Lower leg skin (tissue), 3 donors: Measurements from ENCODE around the gene OLFML1.

ENCODE experiments used
- CTCF ChIP-seq, 3 donors: fragments of 450-650 bp; IDR thresholded peaks; one replicate each; pipeline ENCODE4 v1.5.1; 2016; ENCODE audit warnings: antibody characterized with exemption in 3 of 3, mild to moderate bottlenecking in 3 of 3, moderate library complexity in 2 of 3
- POLR2A ChIP-seq, 2 donors: fragments of 450-650 bp; IDR thresholded peaks; one replicate each; pipeline ENCODE4 v1.6.1; 2016 to 2017; ENCODE audit warnings: antibody characterized with exemption in 2 of 2, mild to moderate bottlenecking in 1 of 2, moderate library complexity in 1 of 2

DNA sequence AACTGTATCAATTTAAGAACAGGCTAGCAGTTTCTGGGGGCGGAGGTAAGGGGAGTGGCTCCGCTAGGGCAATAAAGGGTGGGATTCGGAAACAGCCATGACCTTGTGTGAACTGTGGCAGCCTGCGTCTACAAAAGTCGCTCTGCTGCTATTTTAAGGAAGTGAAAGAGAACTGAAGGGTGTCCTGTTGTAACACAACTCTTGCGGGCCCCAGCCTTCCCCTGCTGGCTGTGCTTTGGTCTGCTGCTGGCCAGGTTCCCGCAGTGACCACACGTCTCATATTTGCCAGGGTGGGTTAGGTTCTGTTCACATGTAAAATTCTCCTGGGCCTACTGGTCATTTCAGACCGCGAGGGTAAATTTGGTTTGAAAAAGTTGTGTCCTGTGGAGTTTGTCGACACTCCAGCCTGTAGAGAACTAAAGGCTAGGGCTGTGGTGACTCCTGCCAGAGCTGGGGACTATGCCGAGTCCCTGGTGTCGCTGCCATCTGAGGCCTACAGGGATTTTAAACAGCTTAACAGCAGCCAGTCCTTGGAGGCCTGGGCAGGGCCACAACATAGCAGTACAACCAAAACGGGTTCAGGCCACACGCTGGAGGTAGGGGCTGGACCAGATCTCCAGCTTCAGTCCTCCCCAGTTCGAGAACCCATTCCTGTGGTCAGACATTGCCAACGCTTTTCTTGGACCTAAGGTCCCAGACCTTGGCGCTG, 27.4 kb downstream of the OLFML1 start:
- TF ChIP-seq CTCF (IDR thresholded peaks at IDR 0.05) (no peak), POLR2A (IDR thresholded peaks at IDR 0.05) (no peak)
